Activated T-cell treated with anti-CD3 and anti-CD28 coated beads, Interleukin-2, amount 50 U/mL, for 24 hours (primary cell): ENCODE results near the gene MFAP3L.

Experiments
- DNase-seq: peaks from one replicate; pipeline ENCODE4 v3.0.0-alpha.2; 2020
- H3K27ac Mint-ChIP-seq: 2 replicates; pipeline ENCODE4 v1.8.0; 2020; ENCODE audit warnings: mild to moderate bottlenecking, mixed read lengths
- H3K27me3 Mint-ChIP-seq: 2 replicates; pipeline ENCODE4 v1.8.0; 2020; ENCODE audit warnings: mixed read lengths
- H3K36me3 Mint-ChIP-seq: 2 replicates; pipeline ENCODE4 v1.8.0; 2020; ENCODE audit warnings: low read depth, mixed read lengths
- H3K4me1 Mint-ChIP-seq: 2 replicates; pipeline ENCODE4 v1.8.0; 2020; ENCODE audit warnings: low read depth, mixed read lengths
- H3K4me3 Mint-ChIP-seq: 2 replicates; pipeline ENCODE4 v1.8.0; 2020; ENCODE audit warnings: mild to moderate bottlenecking, moderate library complexity, mixed read lengths
- H3K9me3 Mint-ChIP-seq: 2 replicates; pipeline ENCODE4 v1.8.0; 2020; ENCODE audit warnings: mixed read lengths

The MFAP3L gene

DNA sequence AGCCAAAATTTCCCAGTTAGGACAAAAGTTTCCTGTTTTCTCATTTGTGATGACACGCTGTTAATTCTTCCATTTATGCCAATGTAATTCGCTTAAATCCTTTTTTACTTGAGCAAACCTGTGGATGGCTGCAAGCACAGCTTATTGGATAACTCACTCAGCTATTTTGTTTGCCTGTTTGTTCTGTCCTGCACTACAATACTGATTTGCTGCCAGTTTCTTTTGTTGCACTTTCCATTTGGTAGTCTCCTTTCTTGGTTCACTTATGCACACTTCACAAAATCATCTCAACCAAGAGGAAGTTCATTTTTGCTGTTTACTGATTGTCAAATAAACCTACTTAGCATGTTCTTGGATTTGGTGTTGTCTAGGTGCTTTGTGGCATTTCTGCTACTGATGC, 40.3 kb downstream of the MFAP3L start:
- H3K27me3 Mint-ChIP-seq, result peaks cover 19% of the 10 kb centered on the region
- H3K36me3 Mint-ChIP-seq, result no peaks in the 10 kb centered on the region
- H3K9me3 Mint-ChIP-seq, result no peaks in the 10 kb centered on the region
- no peak overlapping the region for H3K4me3 Mint-ChIP-seq
- no peak overlapping the region for H3K27ac Mint-ChIP-seq
- no peak for DNase-seq
- H3K4me1 Mint-ChIP-seq, result peaks cover 8% of the 10 kb centered on the region

DNA sequence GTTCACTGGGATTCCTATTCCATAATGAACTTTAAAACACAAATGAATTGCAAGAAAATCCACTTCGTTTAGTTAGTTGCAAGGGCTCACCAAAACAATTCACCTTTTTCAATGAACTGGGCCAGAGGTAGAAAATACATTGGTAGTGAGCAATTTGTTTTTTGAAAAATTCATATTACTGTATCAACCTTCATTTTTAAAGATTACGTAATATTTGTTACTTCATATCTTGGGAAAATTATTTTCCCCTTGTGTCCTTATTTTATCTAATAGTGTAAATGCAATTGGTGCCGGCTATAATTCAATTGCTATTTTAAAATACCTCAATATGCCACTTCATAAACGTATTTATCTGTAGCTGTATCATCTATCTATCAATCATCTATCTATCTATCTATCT, 41.5 kb downstream of the MFAP3L start:
- Mint-ChIP-seq H3K27me3 (peaks cover 19% of the 10 kb centered on the region), H3K4me3 (no peak overlapping the region), H3K4me1 (peaks cover 8% of the 10 kb centered on the region), H3K36me3 (no peaks in the 10 kb centered on the region), H3K27ac (no peak overlapping the region), H3K9me3 (no peaks in the 10 kb centered on the region)
- no peak for DNase-seq

DNA sequence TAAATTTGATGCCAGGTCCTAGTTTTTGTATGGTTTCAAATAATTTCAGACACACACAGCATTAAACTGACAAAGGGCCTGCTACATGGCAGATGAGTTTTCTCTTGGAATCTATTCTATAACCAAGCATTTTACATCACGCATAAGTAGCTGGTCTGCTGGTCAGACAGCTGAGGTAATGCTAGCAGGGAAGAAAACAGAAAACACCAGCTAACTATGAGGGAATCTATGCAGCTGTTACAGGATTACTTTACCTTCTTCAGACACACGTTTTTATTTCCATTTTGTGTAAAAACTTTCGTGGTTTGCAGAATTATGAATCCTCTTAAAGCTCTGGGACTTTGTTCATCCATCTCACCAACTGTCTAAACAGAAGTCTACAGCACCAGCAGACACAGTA, 42.0 kb downstream of the MFAP3L start:
- Mint-ChIP-seq H3K27me3 (peaks cover 19% of the 10 kb centered on the region), H3K36me3 (no peaks in the 10 kb centered on the region), H3K27ac (no peak overlapping the region), H3K4me1 (peaks cover 8% of the 10 kb centered on the region), H3K4me3 (no peak overlapping the region), H3K9me3 (no peaks in the 10 kb centered on the region)
- DNase-seq, result no peak

DNA sequence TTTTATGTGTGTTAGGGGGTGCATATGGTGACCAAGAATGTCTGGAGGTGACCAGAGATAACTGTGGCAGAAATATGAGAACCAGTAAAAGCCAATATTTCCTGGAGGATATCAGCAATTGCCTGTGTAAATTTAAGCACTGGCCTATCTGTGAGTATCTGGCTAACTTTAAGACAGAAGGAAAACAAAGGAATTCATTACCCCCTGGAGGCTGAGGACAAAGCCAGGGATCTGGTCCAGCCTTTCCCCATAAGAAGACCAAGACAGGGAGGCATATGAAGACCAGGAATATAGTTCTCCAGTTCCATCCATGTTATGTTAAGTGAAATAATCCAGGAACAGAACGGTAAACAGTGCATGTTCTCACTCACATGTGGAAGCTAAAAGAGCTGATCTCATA, 49.2 kb downstream of the MFAP3L start:
- DNase-seq, result no peak
- no peaks in the 10 kb centered on the region for H3K4me1 Mint-ChIP-seq
- H3K27me3 Mint-ChIP-seq, result peaks cover 27% of the 10 kb centered on the region
- no peak overlapping the region for H3K27ac Mint-ChIP-seq
- H3K9me3 Mint-ChIP-seq, result no peaks in the 10 kb centered on the region
- no peaks in the 10 kb centered on the region for H3K36me3 Mint-ChIP-seq
- H3K4me3 Mint-ChIP-seq, result no peak overlapping the region

DNA sequence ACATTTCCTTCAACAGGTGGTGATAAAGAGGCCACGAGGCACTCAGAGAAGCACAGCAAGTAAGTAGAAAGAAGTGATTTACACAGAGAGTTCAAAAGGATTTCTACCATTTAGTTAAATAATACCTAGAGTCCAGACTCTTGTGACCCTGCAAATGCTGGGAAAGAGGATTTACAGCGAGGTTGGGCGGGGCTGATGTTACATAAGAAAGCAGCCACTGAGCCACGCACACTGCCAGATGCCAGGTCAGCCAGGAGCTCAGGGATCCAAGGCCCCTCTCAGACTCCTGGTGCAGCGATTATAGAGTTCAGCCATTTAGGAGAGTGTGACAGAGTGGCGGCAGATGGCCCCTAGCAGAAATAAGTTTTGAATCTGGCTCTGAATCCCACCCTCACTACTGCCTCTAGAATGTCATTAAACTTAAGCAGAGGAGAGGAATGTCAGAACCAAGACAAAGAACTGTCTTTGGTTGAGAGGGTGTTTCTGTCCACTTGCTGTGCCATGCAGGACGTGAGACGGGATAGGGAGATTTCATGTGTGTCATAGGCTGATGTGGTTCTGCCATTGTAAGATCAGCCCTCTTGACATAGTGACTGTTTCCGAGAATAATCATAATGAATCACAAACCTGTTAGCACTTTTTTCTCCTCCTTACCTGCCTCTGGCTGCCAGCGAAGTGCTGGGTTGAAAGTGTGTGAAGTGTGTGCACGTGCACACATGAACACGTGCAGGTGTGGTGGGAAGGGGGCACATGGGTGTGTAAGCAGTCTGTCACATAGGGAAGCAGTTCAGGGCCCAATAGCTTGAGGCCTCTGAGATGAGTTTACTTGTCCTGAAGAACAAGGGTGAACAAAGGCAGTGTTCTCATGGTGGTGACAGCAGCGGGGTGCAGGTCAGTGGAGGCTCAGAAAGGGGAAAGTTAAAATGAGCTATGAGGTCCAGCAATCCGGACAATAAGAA, 50.1 kb downstream of the MFAP3L start:
- H3K27me3 Mint-ChIP-seq, result peaks cover 23% of the 10 kb centered on the region
- H3K4me1 Mint-ChIP-seq, result no peaks in the 10 kb centered on the region
- no peaks in the 10 kb centered on the region for H3K36me3 Mint-ChIP-seq
- H3K4me3 Mint-ChIP-seq, result no peak overlapping the region
- H3K27ac Mint-ChIP-seq, result no peak overlapping the region
- DNase-seq, result no peak
- no peaks in the 10 kb centered on the region for H3K9me3 Mint-ChIP-seq

- no peaks in the 10 kb centered on the region for H3K4me1 Mint-ChIP-seq
- H3K27me3 Mint-ChIP-seq, result peaks cover 23% of the 10 kb centered on the region
- no peaks in the 10 kb centered on the region for H3K36me3 Mint-ChIP-seq
- no peak overlapping the region for H3K27ac Mint-ChIP-seq
- no peak overlapping the region for H3K4me3 Mint-ChIP-seq
- no peak for DNase-seq
- H3K9me3 Mint-ChIP-seq, result no peaks in the 10 kb centered on the region
Measured at GRCh38 chr4:169975131-169975837, 50.9 kb downstream of the MFAP3L start.

DNA sequence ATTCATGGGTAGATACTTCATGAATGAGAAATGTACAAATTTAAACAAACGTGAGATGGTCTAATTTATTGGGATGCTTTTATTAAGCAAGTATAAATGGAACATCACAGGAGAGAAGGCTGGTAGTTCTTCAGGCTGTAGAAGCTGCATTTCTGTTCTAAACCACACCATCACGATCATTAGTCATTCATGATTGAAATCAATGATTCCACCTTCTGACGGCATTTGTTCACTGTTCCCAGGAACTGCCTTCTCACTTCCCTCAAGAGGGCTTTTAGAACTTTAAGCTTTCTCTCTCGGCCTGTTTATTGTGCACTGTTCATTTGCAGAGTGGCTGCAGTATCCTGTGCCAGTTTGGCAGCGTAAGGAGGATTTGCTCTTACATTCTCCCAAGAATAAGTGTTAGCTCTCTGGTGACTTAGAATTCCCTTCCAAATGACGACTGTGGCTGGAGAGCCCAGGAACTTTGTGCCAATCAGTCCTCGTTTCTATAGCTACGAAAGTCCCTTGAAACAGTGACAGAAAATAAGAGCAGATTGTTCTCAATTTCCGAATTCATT, 54.7 kb downstream of the MFAP3L start:
- Mint-ChIP-seq H3K9me3 (no peaks in the 10 kb centered on the region), H3K36me3 (no peaks in the 10 kb centered on the region), H3K4me3 (no peak overlapping the region), H3K4me1 (no peaks in the 10 kb centered on the region), H3K27me3 (peaks cover 15% of the 10 kb centered on the region), H3K27ac (no peak overlapping the region)
- DNase-seq, result no peak

- Mint-ChIP-seq H3K27ac (no peak overlapping the region), H3K36me3 (no peaks in the 10 kb centered on the region), H3K4me1 (no peaks in the 10 kb centered on the region), H3K4me3 (no peak overlapping the region), H3K9me3 (no peaks in the 10 kb centered on the region), H3K27me3 (peaks cover 2% of the 10 kb centered on the region)
- no peak for DNase-seq
Measured at GRCh38 chr4:169968999-169969398, 57.2 kb downstream of the MFAP3L start.

DNA sequence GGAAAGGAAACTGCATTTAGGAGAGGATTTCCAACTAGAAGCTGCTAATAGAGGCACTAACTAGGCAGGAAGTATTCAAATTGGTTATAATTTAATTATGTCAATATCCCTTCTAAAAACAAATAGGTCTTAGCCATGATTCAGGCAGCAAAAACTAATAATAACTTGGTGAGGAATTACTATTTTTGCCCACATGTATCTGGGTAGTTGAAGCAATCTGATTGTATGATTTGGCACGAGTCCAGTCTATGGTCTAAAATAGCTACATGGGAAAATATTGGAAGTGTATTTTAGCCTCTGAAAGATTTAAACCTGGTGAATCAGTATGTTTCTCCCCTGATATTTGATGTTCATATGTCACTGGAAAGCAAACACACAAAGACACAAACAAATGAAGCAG, 62.2 kb downstream of the MFAP3L start:
- Mint-ChIP-seq H3K36me3 (no peaks in the 10 kb centered on the region), H3K9me3 (no peaks in the 10 kb centered on the region), H3K27me3 (no peaks in the 10 kb centered on the region), H3K4me1 (no peaks in the 10 kb centered on the region), H3K27ac (no peak overlapping the region), H3K4me3 (no peak overlapping the region)
- no peak for DNase-seq

GRCh38 chr4:169959254-169959653, 66.9 kb downstream of the MFAP3L start:
- Mint-ChIP-seq H3K36me3 (no peaks in the 10 kb centered on the region), H3K9me3 (no peaks in the 10 kb centered on the region)

GRCh38 chr4:169958629-169959028, 67.6 kb downstream of the MFAP3L start:
- Mint-ChIP-seq H3K36me3 (no peaks in the 10 kb centered on the region), H3K27ac (no peak overlapping the region), H3K4me1 (no peaks in the 10 kb centered on the region), H3K9me3 (no peaks in the 10 kb centered on the region), H3K27me3 (peaks cover 3% of the 10 kb centered on the region), H3K4me3 (no peak overlapping the region)
- DNase-seq, result no peak

More at GRCh38 chr4:169959254-169959653, 66.9 kb downstream of the MFAP3L start:
- DNase-seq, result no peak
- no peak overlapping the region for H3K4me3 Mint-ChIP-seq
- H3K4me1 Mint-ChIP-seq, result no peaks in the 10 kb centered on the region
- H3K27ac Mint-ChIP-seq, result no peak overlapping the region
- peaks cover 3% of the 10 kb centered on the region for H3K27me3 Mint-ChIP-seq

DNA sequence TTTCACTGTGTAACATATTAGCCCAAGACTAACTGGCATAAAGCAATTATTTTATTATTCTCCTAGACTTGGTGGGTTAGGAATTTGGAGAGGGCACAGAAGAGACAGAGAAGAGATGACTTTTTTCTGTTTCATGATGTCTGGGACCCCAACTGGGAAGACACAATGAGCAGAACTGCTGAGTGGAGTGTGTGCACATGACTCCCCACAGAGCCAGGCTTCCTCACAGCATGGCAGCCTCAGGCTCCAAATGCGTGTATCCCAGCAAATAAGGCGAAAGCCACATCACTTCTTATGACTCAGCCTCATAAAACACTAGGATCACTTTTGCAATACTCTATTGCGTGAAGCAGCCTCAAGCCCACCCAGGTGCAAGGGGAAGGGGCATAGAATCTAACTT, 68.4 kb downstream of the MFAP3L start:
- H3K4me3 Mint-ChIP-seq, result no peak overlapping the region
- no peak for DNase-seq
- peaks cover under 1% of the 10 kb centered on the region for H3K4me1 Mint-ChIP-seq
- no peaks in the 10 kb centered on the region for H3K9me3 Mint-ChIP-seq
- peaks cover 3% of the 10 kb centered on the region for H3K27me3 Mint-ChIP-seq
- no peak overlapping the region for H3K27ac Mint-ChIP-seq
- no peaks in the 10 kb centered on the region for H3K36me3 Mint-ChIP-seq

DNA sequence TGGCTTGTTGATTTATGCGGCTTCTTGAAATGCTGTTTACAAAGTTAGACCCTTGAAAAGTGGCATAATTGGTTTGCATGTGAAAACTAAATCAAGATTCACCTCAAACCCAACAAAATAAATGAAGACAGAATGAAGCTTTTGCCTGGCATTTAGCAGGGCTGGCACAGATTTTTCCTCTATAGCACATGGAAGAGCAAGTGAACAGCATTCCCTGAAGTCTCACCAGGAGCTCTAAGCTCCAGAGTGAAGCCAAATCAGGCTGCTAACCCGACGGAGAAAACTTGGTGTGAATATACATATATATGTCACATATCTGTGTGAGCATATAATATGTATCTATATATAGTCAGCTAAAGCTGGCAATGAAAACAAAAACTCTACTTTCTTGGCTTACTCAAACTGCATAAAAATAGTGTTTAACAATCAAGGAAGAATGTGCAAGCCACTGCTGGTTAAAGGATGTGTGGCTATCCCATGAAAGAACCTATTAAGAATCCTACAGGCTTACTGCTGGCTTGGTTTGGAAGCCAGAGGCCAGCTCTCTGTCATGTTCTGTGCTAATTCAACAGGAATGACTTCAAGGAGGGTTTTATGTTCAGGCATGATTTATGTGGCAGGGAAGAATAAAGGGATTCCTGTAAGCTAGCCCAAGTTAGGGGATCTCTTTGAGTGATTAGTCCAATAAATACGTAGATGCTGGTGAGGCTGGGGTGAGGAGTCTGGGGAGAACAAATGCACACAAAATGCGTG, 69.9 kb downstream of the MFAP3L start:
- Mint-ChIP-seq H3K4me1 (peaks cover 3% of the 10 kb centered on the region), H3K36me3 (no peaks in the 10 kb centered on the region), H3K27me3 (peaks cover 3% of the 10 kb centered on the region), H3K27ac (no peak overlapping the region), H3K9me3 (no peaks in the 10 kb centered on the region), H3K4me3 (no peak overlapping the region)
- no peak for DNase-seq

GRCh38 chr4:169955521-169955920, 70.7 kb downstream of the MFAP3L start:
- Mint-ChIP-seq H3K27me3 (peaks cover 3% of the 10 kb centered on the region), H3K4me1 (peaks cover 3% of the 10 kb centered on the region), H3K4me3 (no peak overlapping the region), H3K9me3 (no peaks in the 10 kb centered on the region), H3K36me3 (no peaks in the 10 kb centered on the region), H3K27ac (no peak overlapping the region)
- DNase-seq, result no peak
